A549 (cell line): ENCODE measurements around the gene ABCC1. TPM values are rescaled to one million over a fixed set of nuclear protein-coding genes. Genes with fewer than 3 reads are reported as not detected.

Source experiments
- ATAC-seq, 2 experiments: fragments of 200-7000 bp in 1 of 2; fragments of >200 bp in 1 of 2; cut with Nextera tagmentation in 1 of 2; cut with Tn5 transposase in 1 of 2; 3 replicates each; pipeline versions ENCODE4 v1.8.0 to v1.9.1; 2018 to 2020; ENCODE audit warnings: mild to moderate bottlenecking in 1 of 2, moderate library complexity in 1 of 2
- CTCF ChIA-PET: fragments of 300-600 bp; sonication (Branson Sonifier 250); formaldehyde crosslinking; extraction: SDS; loops from one replicate; lab custom pipeline; 2021; ENCODE audit warnings: antibody characterized with exemption, inconsistent platforms; lab: Yijun Ruan, JAX
- POLR2A ChIA-PET: fragments of 350-600 bp; formaldehyde crosslinking; extraction: SDS; loops from one replicate; lab custom pipeline; 2021; ENCODE audit warnings: antibody characterized with exemption, inconsistent platforms; lab: Yijun Ruan, JAX
- DNase-seq, 2 experiments: peaks; one replicate each; pipeline versions ENCODE4 v3.0.0 to v3.0.0-alpha.2; 2011 to 2016; ENCODE audit warnings: low read depth in 1 of 2, low spot score in 1 of 2
- FAIRE-seq: peaks from 2 replicates; lab custom pipeline; 2011; peaks lifted over from hg19 to GRCh38; lab: Jason Lieb, UNC
- H3K27ac ChIP-seq, 2 experiments: fragments of >200 bp; sonication (Bioruptor Twin); formaldehyde crosslinking; 3 replicates each; pipeline ENCODE4 v1.5.1; 2016 to 2017
- H3K4me1 ChIP-seq: fragments of >200 bp; sonication (Bioruptor Twin); formaldehyde crosslinking; 3 replicates; pipeline ENCODE4 v1.6.1; 2016
- H3K4me2 ChIP-seq: fragments of >200 bp; sonication (Bioruptor Twin); formaldehyde crosslinking; 3 replicates; pipeline ENCODE4 v1.6.1; 2016
- H3K4me3 ChIP-seq: fragments of >200 bp; sonication (Bioruptor Twin); formaldehyde crosslinking; 3 replicates; pipeline ENCODE4 v1.5.1; 2016
- H3K9me3 ChIP-seq: fragments of >200 bp; sonication (Bioruptor Twin); formaldehyde crosslinking; 3 replicates; pipeline ENCODE4 v1.6.1; 2016
- ATOH8 ChIP-seq: fragments of 250-450 bp; sonication (Bioruptor Pico); IDR thresholded peaks from 2 replicates; pipeline ENCODE4 v1.5.0; 2020; ENCODE audit warnings: low read depth, mild to moderate bottlenecking, moderate library complexity
- EP300 ChIP-seq, 2 experiments: fragments of >200 bp; sonication (Bioruptor Twin); formaldehyde crosslinking; IDR thresholded peaks; 2 replicates in 1 of 2; 3 replicates in 1 of 2; pipeline ENCODE4 v1.6.1; 2016 to 2017
- ESRRA ChIP-seq: fragments of 150-350 bp; IDR thresholded peaks from 2 replicates; pipeline ENCODE4 v1.6.1; 2014; ENCODE audit warnings: mild to moderate bottlenecking, low read length, borderline replicate concordance
- FOSL2 ChIP-seq, 2 experiments: fragments of 450-650 bp in 1 of 2; fragments of >200 bp in 1 of 2; sonication (Bioruptor Twin) in 1 of 2; formaldehyde crosslinking; IDR thresholded peaks; 2 replicates each; pipeline versions ENCODE4 v1.5.0 to v1.6.1; 2016 to 2020; ENCODE audit warnings: mild to moderate bottlenecking in 1 of 2, moderate library complexity in 1 of 2
- GATA3 ChIP-seq: IDR thresholded peaks from 2 replicates; pipeline ENCODE4 v1.6.1; 2012; ENCODE audit warnings: borderline replicate concordance
- JUNB ChIP-seq: fragments of >200 bp; sonication (Bioruptor Twin); formaldehyde crosslinking; IDR thresholded peaks from 2 replicates; pipeline ENCODE4 v1.6.1; 2016
- KDM5A ChIP-seq: fragments of 200-600 bp; sonication (generic); IDR thresholded peaks from 2 replicates; pipeline ENCODE4 v1.6.1; 2016; ENCODE audit warnings: antibody characterized with exemption, mild to moderate bottlenecking
- MAX ChIP-seq: IDR thresholded peaks from 2 replicates; pipeline ENCODE4 v1.6.1; 2012
- NPAS2 ChIP-seq: fragments of 250-450 bp; sonication (Bioruptor Pico); IDR thresholded peaks from 2 replicates; pipeline ENCODE4 v1.8.0; 2022; ENCODE audit warnings: mild to moderate bottlenecking, moderate library complexity, borderline replicate concordance
- PBX3 ChIP-seq: IDR thresholded peaks from 2 replicates; pipeline ENCODE4 v1.6.1; 2012
- POLR2A ChIP-seq: IDR thresholded peaks from 2 replicates; pipeline ENCODE4 v1.6.1; 2012; ENCODE audit warnings: mild to moderate bottlenecking, low read length
- RAD21 ChIP-seq, 2 experiments: fragments of >200 bp in 1 of 2; sonication (Bioruptor Twin) in 1 of 2; formaldehyde crosslinking in 1 of 2; IDR thresholded peaks in 1 of 2; conservative IDR thresholded peaks in 1 of 2; 2 replicates in 1 of 2; 3 replicates in 1 of 2; pipeline ENCODE4 v1.6.1; 2012 to 2018; ENCODE audit warnings: inconsistent platforms in 1 of 2
- RCOR1 ChIP-seq: fragments of 150-350 bp; IDR thresholded peaks from 2 replicates; pipeline ENCODE4 v1.6.1; 2014; ENCODE audit warnings: antibody characterized with exemption, low read length, low read depth
- TFCP2L1 ChIP-seq: fragments of 250-450 bp; sonication (Bioruptor Pico); IDR thresholded peaks from 2 replicates; pipeline ENCODE4 v1.5.0; 2021; ENCODE audit warnings: mild to moderate bottlenecking
- WGBS: methylation state at CpG from one replicate; pipeline ENCODE4 v1.1.6; 2017; ENCODE audit errors: missing lambda C conversion rate; 5-methylcytosine and 5-hydroxymethylcytosine counted together
- polyA plus RNA-seq, 4 experiments: library from polyadenylated mRNA; depleted of rRNA in 3 of 4; stranded (reverse); fragments of >200 nt; fragmentation: RNase III in 1 of 4; extraction: RNeasy Plus Mini Kit Qiagen cat#74134 plus additional on column Dnase treatment in 1 of 4; gene quantifications; 2 replicates in 3 of 4; 3 replicates in 1 of 4; pipeline ENCODE4 v1.2.3, GENCODE V29; 2011 to 2017
- TF ChIP-seq, protein P1 (sequence below): fragments of 150-350 bp; IDR thresholded peaks from 2 replicates; pipeline ENCODE4 v1.6.1; 2014; ENCODE audit warnings: low read depth, mild to moderate bottlenecking, low read length
- TF ChIP-seq, protein P2 (sequence below): fragments of 200-600 bp; sonication (generic); IDR thresholded peaks from 2 replicates; pipeline ENCODE4 v1.6.1; 2016; ENCODE audit warnings: antibody characterized with exemption, mild to moderate bottlenecking, moderate library complexity

The ABCC1 gene
- polyA plus RNA-seq, 2 of the 4 experiments (the other 2 are of a cell fraction): 56.5 to 93.8 TPM

DNA sequence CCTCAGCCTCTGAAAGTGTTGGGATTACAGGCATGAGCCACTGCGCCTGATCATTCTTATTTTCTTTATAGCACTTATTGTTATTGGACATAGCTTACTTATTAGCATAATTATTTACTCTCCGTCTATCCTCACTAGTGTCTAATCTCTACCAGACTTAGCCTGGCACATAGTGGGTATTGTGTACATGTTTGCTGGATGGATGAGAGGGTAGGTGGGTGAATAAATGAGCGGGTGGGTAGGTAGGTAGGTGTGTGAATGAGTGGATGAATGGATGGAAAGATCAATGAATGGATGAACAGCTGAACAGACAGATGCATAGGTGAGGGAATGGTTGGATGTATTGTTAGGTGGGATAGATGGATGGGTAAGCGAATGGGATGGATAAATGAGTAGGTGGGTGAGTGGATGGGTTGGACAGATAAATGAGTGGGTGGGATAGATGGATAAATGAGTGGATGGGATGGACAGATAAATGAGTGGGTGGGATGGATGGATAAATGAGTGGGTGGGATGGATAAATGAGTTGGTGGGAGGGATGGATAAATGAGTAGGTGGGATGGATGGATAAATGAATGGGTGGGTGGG, 222.0 kb downstream of the ABCC1 start:
- POLR2A ChIA-PET: no interaction called here
- no peak for ATAC-seq
- Histone ChIP-seq H3K27ac (no peak overlapping the region), H3K4me3 (no peak overlapping the region), H3K9me3 (peaks cover 5% of the 10 kb centered on the region; the same call in 1 of the 3 replicates), H3K4me1 (no peaks in the 10 kb centered on the region), H3K4me2 (no peak overlapping the region)
- TF ChIP-seq GATA3 (no peak), JUNB (no peak), ESRRA (no peak)
- no peak for FAIRE-seq
- CTCF ChIA-PET: interaction anchor here (0.5 to 1.2 kb wide), 4 partner anchors 10 to 414 kb away, joined by 3 to 4 read pairs (median 3); no protein-coding TSS in a partner anchor
- no peak for DNase-seq
- WGBS: 77% methylated on average over 4 of the region's 4 CpGs

- H3K9me3 ChIP-seq: peaks cover 9% of the 10 kb centered on the region; the same call in 1 of the 3 replicates
- 88% methylated on average over 4 of the region's 4 CpGs for WGBS
- no peak overlapping the region for H3K27ac ChIP-seq
- no peak for DNase-seq
- peak; percentile 43 to 44; a peak in 3 of 6 replicates for ATAC-seq
- TF ChIP-seq FOSL2 (IDR thresholded peaks at IDR 0.05) (no peak), FOSL2 (CRISPR knock-in tag; IDR thresholded peaks at IDR 0.05) (no peak), RAD21 (conservative IDR thresholded peaks at IDR 0.05 in 1 of 2, IDR thresholded peaks at IDR 0.05 in 1 of 2) (no peak), TFCP2L1 (no peak), NPAS2 (no peak), POLR2A (no peak), RCOR1 (no peak), KDM5A (no peak), PBX3 (no peak), JUNB (no peak), ATOH8 (no peak), MAX (no peak), EP300 (IDR thresholded peaks at IDR 0.05) (no peak)
- TF ChIP-seq, protein P1, sequence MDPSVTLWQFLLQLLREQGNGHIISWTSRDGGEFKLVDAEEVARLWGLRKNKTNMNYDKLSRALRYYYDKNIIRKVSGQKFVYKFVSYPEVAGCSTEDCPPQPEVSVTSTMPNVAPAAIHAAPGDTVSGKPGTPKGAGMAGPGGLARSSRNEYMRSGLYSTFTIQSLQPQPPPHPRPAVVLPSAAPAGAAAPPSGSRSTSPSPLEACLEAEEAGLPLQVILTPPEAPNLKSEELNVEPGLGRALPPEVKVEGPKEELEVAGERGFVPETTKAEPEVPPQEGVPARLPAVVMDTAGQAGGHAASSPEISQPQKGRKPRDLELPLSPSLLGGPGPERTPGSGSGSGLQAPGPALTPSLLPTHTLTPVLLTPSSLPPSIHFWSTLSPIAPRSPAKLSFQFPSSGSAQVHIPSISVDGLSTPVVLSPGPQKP: no peak
- TF ChIP-seq, protein P2, sequence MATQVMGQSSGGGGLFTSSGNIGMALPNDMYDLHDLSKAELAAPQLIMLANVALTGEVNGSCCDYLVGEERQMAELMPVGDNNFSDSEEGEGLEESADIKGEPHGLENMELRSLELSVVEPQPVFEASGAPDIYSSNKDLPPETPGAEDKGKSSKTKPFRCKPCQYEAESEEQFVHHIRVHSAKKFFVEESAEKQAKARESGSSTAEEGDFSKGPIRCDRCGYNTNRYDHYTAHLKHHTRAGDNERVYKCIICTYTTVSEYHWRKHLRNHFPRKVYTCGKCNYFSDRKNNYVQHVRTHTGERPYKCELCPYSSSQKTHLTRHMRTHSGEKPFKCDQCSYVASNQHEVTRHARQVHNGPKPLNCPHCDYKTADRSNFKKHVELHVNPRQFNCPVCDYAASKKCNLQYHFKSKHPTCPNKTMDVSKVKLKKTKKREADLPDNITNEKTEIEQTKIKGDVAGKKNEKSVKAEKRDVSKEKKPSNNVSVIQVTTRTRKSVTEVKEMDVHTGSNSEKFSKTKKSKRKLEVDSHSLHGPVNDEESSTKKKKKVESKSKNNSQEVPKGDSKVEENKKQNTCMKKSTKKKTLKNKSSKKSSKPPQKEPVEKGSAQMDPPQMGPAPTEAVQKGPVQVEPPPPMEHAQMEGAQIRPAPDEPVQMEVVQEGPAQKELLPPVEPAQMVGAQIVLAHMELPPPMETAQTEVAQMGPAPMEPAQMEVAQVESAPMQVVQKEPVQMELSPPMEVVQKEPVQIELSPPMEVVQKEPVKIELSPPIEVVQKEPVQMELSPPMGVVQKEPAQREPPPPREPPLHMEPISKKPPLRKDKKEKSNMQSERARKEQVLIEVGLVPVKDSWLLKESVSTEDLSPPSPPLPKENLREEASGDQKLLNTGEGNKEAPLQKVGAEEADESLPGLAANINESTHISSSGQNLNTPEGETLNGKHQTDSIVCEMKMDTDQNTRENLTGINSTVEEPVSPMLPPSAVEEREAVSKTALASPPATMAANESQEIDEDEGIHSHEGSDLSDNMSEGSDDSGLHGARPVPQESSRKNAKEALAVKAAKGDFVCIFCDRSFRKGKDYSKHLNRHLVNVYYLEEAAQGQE: no peak
- H3K4me1 ChIP-seq: no peaks in the 10 kb centered on the region
- FAIRE-seq: no peak
- H3K4me3 ChIP-seq: no peak overlapping the region
- no peak overlapping the region for H3K4me2 ChIP-seq
- ChIA-PET CTCF (interaction anchor here (0.9 to 2.0 kb wide), 4 partner anchors 14 to 416 kb away, joined by 3 to 6 read pairs (median 4); no protein-coding TSS in a partner anchor), POLR2A (no interaction called here)
Measured at GRCh38 chr16:16172991-16173390, 223.6 kb downstream of the ABCC1 start.
